Upper lobe of left lung (tissue), 6 donors: ENCODE measurements around the gene ARHGEF10L. TPM values are rescaled to one million over a fixed set of nuclear protein-coding genes. Genes with fewer than 3 reads are reported as not detected.

Experiments
- ATAC-seq, 2 donors: fragments of 200-7000 bp; cut with Tn5 transposase; one replicate each; pipeline ENCODE4 v1.9.1; 2022; ENCODE audit warnings: mild to moderate bottlenecking in 2 of 2, moderate library complexity in 2 of 2; ENCODE audit not compliant: low FRiP score in 2 of 2
- DNase-seq, 2 donors: peaks; one replicate each; pipeline ENCODE4 v3.0.0-alpha.2; 2019 to 2020
- H3K27ac ChIP-seq, 4 donors: fragments of 200-600 bp; sonication (generic); one replicate each; pipeline ENCODE4 v1.5.1; 2016 to 2019
- H3K27me3 ChIP-seq, 4 donors: fragments of 200-600 bp; sonication (generic); one replicate each; pipeline ENCODE4 v1.5.1; 2017 to 2019
- H3K36me3 ChIP-seq, 4 donors: fragments of 200-600 bp; sonication (generic); one replicate each; pipeline ENCODE4 v1.5.1; 2016 to 2019
- H3K4me1 ChIP-seq, 4 donors: fragments of 200-600 bp; sonication (generic); one replicate each; pipeline ENCODE4 v1.5.1; 2018 to 2019
- H3K4me3 ChIP-seq, 4 donors: fragments of 200-600 bp; sonication (generic); one replicate each; pipeline ENCODE4 v1.5.1; 2017 to 2019; ENCODE audit warnings: mild to moderate bottlenecking in 2 of 4, moderate library complexity in 1 of 4
- H3K9me3 ChIP-seq, 4 donors: fragments of 200-600 bp; sonication (generic); one replicate each; pipeline ENCODE4 v1.5.1; 2018 to 2019
- EP300 ChIP-seq, 4 donors: sonication (generic); formaldehyde crosslinking; IDR thresholded peaks; one replicate each; pipeline ENCODE4 v1.5.1; 2017; ENCODE audit warnings: antibody characterized with exemption in 4 of 4, control low read depth in 2 of 4
- POLR2A ChIP-seq, 4 donors: fragments of 450-650 bp; IDR thresholded peaks; one replicate each; pipeline ENCODE4 v1.5.1; 2016 to 2017; ENCODE audit warnings: antibody characterized with exemption in 4 of 4, mild to moderate bottlenecking in 2 of 4
- POLR2AphosphoS5 ChIP-seq, 2 donors: sonication (generic); formaldehyde crosslinking; IDR thresholded peaks; one replicate each; pipeline ENCODE4 v1.5.1; 2017; ENCODE audit warnings: antibody characterized with exemption in 2 of 2
- WGBS, 2 donors: methylation state at CpG; one replicate each; pipeline ENCODE4 v1.1.5; 2017 to 2018; 5-methylcytosine and 5-hydroxymethylcytosine counted together
- total RNA-seq, 6 donors: library from RNA; depleted of rRNA in 4 of 6; stranded (reverse); fragments of >200 nt in 4 of 6; gene quantifications; one replicate each; pipeline versions ENCODE4 v1.1.0 to v1.2.1, GENCODE V29; 2016 to 2021
- TF ChIP-seq, protein P1 (sequence below), 6 experiments: fragments of 450-650 bp in 4 of 6; fragments of 200-600 bp in 2 of 6; sonication (generic) in 2 of 6; IDR thresholded peaks; one replicate each; pipeline ENCODE4 v1.5.1; 2016 to 2019; ENCODE audit warnings: antibody characterized with exemption in 6 of 6
- donor health status: DM: no; HTN: no; CAD: no; lungs with moderate emphysema.
- donor health status: DM: no; HTN: yes; CAD: no; lungs with severe emphysema.

ARHGEF10L gene
- total RNA-seq, 6 donors from 2014 or later: 17.6 to 172 (median 50.0) TPM

DNA sequence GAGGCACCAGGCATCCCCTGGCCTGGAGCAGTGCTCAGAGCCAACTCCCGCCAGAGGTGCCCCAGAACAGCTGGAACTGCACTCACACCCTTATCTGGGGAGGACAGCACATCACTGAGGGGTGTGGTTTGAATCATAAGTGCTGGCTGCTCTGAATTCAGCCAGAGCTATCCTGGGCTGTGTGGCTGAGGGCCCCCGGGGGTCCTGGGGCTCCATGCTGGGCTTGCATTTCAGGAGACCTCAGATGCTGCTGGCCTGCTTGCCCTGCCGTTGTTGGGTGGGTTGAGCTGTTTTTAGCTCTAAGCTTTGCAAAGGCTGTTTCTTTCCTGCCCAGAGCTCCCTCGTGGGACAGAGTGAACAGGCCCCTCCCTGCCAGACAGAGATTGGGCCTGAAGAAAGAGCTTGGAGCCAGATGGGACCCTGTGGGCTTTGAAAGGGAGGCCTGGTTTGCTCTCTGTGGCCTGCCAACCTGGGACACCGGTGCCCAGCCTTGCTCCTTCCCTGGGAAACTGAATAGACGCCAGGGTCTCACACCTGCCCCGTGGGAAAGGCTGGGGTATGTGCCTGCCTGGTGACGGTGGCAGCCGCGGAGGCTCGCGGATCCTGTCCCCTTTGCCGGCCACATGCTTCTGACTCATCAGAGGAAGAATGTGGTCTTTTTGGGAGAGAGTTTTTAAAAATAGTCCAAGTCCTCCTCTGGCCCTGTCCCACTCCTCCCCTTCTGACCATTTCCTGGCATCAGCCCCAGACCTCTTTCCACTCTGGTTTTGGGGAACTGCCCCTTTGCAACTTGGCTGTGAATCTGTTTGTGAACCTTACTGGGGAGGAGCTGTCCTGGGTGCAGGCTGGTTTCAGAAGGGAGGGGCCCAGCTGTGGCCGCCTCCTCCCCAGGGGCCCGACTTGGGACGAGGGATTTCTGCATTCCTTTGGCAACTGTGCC, 30.0 kb downstream of the ARHGEF10L start:
- ATAC-seq (peak; percentile 71 to 90), DNase-seq (peak; percentile 71 to 87)
- Histone ChIP-seq H3K27ac (peak overlapping the region; percentile 77 to 91 (median 84)), H3K27me3 (no peaks in the 10 kb centered on the region), H3K4me3 (no peak overlapping the region), H3K9me3 (no peaks in the 10 kb centered on the region), H3K36me3 (no peaks in the 10 kb centered on the region), H3K4me1 (peaks cover 14 to 37% (median 33%) of the 10 kb centered on the region in 4 donors)
- WGBS, 2 donors: 31 to 32% methylated on average over 9 to 15 of the region's 16 CpGs
- TF ChIP-seq POLR2AphosphoS5 (IDR thresholded peaks at IDR 0.05) (peak; percentile 40 to 61), EP300 (IDR thresholded peaks at IDR 0.05) (peak in 1 of 4 donors; percentile 67), POLR2A (IDR thresholded peaks at IDR 0.05) (peak in 1 of 4 donors; percentile 18)
- TF ChIP-seq, protein P1, sequence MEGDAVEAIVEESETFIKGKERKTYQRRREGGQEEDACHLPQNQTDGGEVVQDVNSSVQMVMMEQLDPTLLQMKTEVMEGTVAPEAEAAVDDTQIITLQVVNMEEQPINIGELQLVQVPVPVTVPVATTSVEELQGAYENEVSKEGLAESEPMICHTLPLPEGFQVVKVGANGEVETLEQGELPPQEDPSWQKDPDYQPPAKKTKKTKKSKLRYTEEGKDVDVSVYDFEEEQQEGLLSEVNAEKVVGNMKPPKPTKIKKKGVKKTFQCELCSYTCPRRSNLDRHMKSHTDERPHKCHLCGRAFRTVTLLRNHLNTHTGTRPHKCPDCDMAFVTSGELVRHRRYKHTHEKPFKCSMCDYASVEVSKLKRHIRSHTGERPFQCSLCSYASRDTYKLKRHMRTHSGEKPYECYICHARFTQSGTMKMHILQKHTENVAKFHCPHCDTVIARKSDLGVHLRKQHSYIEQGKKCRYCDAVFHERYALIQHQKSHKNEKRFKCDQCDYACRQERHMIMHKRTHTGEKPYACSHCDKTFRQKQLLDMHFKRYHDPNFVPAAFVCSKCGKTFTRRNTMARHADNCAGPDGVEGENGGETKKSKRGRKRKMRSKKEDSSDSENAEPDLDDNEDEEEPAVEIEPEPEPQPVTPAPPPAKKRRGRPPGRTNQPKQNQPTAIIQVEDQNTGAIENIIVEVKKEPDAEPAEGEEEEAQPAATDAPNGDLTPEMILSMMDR (IDR thresholded peaks at IDR 0.05): no peak

GRCh38 chr1:17570228-17570627, 30.7 kb downstream of the ARHGEF10L start:
- 76 to 77% methylated on average over 3 of the region's 3 CpGs for WGBS, 2 donors
- Histone ChIP-seq H3K27me3 (no peaks in the 10 kb centered on the region), H3K4me3 (no peak overlapping the region), H3K4me1 (peaks cover 14 to 30% (median 30%) of the 10 kb centered on the region in 4 donors), H3K9me3 (no peaks in the 10 kb centered on the region), H3K36me3 (no peaks in the 10 kb centered on the region), H3K27ac (peak overlapping the region; percentile 77 to 91 (median 84))
- TF ChIP-seq POLR2AphosphoS5 (IDR thresholded peaks at IDR 0.05) (no peak), POLR2A (IDR thresholded peaks at IDR 0.05) (no peak), EP300 (IDR thresholded peaks at IDR 0.05) (no peak)
- TF ChIP-seq, protein P1 (IDR thresholded peaks at IDR 0.05): no peak
- no peak for ATAC-seq
- DNase-seq: no peak

DNA sequence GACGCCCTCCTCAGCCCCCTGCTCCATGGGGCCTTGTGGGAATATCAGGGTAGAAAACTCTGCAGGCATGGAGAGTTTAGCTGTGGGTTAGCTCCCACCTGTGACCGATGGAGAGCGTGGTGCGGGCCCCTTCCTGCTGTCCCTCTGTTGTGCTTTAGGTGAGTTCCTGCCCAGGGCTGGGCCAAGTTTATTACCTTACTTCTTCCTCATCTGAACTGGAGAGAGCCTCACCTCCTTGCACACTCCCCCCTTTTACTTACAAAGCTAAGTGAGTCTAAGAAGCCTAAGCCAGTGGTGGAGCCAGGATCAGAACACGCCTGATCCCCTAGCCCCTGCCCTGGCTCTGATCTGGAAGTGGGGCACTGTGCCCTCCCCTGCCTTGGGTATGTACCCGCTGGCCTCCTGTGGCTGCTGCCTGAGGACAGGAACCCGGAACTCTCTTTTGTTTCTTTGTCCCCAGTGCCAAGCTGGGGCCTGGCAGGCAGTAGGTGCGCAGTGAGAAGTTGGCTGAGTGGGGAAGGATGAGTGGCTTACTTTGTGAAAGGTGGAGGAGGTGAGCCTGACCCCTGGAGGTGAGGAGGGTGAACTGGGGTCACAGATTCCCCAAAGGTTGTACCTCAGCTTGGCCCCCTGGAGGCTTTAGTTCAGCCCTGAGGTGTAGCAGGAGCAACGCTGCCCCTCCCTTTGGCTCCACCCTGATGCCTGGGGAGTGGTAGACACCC, 32.9 kb downstream of the ARHGEF10L start:
- DNase-seq (no peak), ATAC-seq (no peak)
- H3K4me3 ChIP-seq: no peak overlapping the region
- H3K27me3 ChIP-seq: no peaks in the 10 kb centered on the region
- no peak overlapping the region for H3K27ac ChIP-seq
- TF ChIP-seq POLR2AphosphoS5 (IDR thresholded peaks at IDR 0.05): no peak
- TF ChIP-seq POLR2A (IDR thresholded peaks at IDR 0.05): no peak
- TF ChIP-seq EP300 (IDR thresholded peaks at IDR 0.05): no peak
- TF ChIP-seq, protein P1 (IDR thresholded peaks at IDR 0.05): no peak
- H3K36me3 ChIP-seq: no peaks in the 10 kb centered on the region
- WGBS, 2 donors: 91 to 94% methylated on average over 8 to 9 of the region's 9 CpGs
- H3K9me3 ChIP-seq: no peaks in the 10 kb centered on the region
- peaks cover 14 to 29% (median 25%) of the 10 kb centered on the region in 4 donors for H3K4me1 ChIP-seq

DNA sequence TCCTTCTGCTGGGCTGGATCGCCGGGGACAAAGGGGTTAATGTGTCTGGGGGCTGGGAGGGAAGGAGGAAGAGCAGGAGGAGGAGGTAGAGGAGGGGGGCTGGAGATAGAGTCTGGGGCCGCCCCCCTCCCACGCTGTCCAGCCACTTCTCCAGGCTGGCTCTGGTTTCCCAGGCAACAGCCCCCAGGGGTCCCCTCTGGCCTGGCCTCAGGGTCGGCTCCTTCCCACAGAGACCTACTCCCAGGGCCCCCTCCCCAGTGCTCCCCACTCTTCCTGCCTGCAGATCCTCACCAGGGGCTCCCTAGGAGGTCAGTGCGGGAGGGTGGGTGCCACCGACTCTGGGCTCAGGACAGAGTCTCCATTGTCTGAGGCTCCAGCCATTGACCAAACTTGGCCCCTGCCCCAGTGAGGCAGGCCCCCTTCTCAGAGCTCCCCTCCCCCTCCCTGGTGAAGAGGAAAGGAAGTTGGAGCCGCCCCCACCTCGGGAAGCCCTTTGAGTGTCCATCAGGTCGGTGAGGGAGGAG, 34.1 kb downstream of the ARHGEF10L start:
- WGBS, 2 donors: 40 to 62% methylated on average over 6 to 9 of the region's 10 CpGs
- no peak for DNase-seq
- H3K4me1 ChIP-seq: peaks cover 11 to 24% (median 19%) of the 10 kb centered on the region in 4 donors
- H3K4me3 ChIP-seq: no peak overlapping the region
- H3K27me3 ChIP-seq: no peaks in the 10 kb centered on the region
- H3K36me3 ChIP-seq: no peaks in the 10 kb centered on the region
- no peak for TF ChIP-seq EP300 (IDR thresholded peaks at IDR 0.05)
- TF ChIP-seq, protein P1 (IDR thresholded peaks at IDR 0.05): no peak
- H3K27ac ChIP-seq: no peak overlapping the region
- no peak for ATAC-seq
- H3K9me3 ChIP-seq: no peaks in the 10 kb centered on the region
